GM18498 (cell line): ENCODE measurements around the gene SNX30.
"Not testable (repeated sequence)": the region's sequence is repeated elsewhere in the genome, so short reads cannot be mapped to it uniquely, and the experiment has no call there.

Experiments used
- ATAC-seq: cut with Tn5 transposase; IDR thresholded peaks from one replicate; pipeline ENCODE4 v1.9.1; 2021; ENCODE audit warnings: mild to moderate bottlenecking, moderate library complexity; ENCODE audit not compliant: unreplicated experiment

SNX30 gene, protein sequence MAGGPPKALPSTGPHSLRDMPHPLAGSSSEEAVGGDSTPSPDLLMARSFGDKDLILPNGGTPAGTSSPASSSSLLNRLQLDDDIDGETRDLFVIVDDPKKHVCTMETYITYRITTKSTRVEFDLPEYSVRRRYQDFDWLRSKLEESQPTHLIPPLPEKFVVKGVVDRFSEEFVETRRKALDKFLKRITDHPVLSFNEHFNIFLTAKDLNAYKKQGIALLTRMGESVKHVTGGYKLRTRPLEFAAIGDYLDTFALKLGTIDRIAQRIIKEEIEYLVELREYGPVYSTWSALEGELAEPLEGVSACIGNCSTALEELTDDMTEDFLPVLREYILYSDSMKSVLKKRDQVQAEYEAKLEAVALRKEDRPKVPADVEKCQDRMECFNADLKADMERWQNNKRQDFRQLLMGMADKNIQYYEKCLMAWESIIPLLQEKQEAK

DNA sequence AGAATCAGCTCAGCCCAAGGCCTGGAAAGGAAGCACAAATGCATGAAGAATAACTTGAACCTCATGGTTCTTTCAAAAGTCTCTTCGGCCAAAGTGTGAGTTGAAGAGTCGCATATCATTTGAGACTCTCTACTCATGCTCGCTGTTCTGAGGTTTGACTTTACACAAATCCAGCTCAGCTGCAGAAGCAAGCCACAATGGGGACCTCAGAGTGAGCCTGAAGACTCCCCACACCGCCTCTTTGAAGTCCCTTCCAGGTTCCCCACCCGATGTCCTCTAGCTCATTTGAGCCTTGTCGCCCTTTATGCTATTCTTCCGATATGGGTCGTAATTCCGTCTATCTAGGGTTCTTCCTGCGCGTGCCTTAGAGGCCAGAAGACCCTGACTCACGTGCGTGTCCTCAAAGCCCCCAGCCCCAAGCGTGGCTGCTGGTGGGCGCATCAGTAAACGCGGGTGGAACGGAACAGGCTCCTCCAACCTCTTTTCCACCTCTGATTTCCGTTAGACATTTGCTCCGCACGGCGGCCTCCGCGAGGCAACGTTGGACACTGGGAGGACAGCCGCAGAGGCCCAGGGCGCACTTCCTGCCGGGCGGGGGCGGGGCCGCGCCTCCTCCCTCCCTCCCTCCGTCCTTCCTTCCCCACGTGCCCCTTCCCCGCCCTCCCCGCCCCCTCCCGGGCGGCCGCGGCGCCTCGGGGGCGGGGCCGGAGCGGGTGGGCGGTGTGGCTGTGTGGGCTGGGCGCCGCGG is at the start of gene SNX30:
Gene SNX30, plus strand, starts transcription at position 745 of the 748 bp plus-strand sequence. CDS start 242 bp downstream, outside the sequence.
- peak; percentile 87 for ATAC-seq

DNA sequence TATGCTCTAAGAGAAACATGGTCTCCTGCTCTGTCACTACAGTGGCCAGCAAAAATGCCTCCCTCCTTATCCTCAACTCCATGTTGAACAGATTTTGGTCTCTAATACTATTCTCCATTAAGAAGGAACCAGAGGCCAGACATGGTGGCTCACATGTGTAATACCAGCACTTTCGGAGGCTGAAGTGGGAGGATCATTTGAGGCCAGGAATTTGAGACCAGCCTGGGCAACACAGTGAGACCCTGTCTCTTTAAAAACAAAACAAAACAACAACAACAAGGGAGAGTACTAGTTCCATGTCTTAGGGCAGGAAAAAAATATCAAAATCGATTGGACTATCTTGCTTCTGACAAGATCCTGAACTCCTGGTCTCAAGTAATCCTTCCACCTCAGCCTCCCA is 47.3 kb upstream of the SNX30 start:
- no peak for ATAC-seq

DNA sequence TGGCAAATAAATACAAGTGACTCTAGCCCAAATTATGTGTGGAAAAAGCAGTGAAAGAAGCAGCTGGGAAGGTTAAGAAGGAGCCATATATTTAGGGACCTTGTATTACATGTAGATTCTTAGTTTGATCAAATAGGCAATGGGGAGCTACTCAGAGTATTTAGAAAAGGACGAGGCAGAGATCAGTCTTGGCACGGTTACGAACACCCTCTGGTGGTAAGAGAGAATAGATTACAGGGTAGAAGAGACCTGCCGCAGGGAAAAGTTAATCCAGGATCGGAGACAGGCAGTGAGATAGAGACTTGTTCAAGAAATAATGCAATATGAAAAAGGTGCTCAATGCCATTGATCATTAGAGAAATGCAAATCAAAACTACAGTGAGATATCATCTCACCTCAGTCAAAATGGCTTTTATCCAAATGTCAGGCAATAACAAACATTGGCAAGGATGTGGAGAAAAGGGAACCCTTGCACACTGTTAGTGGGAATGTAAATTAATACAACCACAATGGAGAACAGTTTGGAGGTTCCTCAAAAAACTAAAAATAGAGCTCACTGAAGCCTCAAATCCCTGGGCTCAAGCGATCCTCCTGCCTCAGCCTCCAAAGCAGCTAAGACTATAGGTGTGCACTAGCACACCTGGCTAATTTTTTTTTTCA is 44.7 kb upstream of the SNX30 start:
- ATAC-seq = no peak

DNA sequence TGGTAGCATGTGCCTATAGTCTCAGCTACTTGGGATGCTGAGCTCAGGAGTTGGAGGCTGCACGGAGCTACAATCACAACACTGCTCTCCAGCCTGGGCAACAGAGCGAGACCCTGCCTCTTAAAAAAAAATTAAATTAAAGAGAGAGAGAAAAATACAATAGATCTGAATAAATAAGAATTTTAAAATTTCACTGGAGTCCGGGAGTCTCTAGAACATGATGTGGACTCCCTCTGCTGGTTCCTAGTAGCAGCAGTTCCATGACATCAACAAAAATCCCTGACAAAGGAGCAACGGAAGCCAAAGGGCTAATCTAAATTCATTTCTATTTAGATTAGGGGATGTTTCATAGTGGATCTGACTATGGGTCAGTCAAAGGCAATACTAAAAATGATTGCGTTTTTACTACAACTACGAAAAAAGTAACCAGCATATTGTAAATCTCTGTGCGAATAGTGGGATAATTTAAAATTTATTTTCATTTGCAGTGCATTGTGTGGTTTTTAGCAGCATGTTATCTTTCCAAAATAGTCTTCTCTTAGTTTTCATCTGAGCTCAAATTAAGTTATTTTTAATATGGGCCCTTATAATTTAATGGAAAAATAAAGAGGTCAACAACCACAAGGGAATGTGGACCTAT is 39.4 kb upstream of the SNX30 start:
- ATAC-seq = no peak

DNA sequence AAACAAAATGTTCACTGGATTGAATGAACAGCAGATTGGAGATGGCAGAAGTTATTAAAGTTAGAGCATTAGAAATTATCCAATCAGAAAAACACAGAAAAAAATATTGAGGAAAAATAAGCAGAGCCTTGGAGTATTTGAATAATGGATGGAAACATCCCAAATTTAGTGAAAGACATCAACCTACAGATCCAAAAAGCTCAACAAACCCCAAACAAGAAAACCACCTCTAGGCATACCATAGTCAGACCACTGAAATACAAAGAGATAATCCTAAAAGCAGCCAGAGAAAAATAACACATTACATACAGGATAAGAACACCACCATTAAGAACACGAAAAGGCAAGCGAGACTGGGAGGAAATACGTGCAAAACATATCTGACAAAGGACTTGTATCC is 37.9 kb upstream of the SNX30 start:
- no peak for ATAC-seq

DNA sequence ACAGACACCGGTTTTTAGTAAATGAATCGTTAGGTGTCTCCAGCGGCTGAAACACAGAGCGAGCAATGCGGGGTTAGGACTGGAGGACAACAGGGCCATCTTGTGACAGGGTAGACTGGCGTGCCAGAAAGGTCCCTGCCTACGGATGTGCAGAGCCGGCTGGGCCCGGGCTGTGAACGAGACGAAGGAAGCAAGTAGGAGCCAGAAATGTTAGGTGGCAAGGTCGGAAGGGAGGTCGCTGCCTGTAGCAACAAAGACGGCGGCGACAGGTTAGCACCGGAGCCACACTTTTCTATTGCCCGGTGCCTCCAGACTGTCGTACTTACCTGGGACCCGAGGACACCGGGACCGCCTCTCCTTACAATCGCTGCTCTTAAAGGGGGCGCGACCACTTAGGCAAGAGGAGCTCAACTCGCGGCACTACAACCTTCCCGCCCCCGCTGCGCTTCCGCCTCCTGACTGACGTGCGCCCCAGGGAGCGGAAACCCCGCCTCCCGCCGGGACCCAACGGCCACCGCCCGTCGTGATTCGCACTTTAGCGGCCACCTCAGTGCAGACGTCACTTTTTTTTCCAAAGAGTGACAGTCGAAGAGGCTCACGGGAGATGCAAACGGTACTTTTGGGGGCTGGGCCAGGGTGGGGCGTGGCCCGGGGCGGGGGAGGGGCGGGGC is 32.8 kb upstream of the SNX30 start, which contains the start of gene INIP:
Gene INIP, minus strand, starts transcription at position 457 of the 671 bp plus-strand sequence. CDS start 1,632 bp downstream, outside the sequence.
- peak; percentile 97 for ATAC-seq

DNA sequence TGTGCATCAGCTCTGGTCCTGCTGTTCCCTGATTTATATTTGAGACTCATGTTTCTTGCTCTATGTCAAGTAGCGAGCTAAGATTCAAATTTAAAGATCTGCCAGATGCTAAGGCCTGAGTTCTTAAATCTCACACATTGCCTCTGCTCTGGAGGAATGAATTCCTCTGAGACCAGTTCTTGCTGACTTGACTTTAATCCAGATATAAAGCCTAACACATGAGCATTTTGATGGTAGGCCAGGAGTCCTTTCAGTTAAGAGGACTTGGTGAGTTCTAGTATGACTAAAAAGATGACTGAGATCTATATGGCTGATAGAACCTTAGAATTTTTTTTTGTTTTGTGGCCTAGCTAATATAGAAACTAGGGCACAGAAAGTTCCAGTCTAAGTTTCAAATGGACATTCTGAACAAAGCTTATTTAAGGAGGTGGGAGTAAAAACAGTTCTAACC is 31.3 kb upstream of the SNX30 start:
- ATAC-seq = no peak

DNA sequence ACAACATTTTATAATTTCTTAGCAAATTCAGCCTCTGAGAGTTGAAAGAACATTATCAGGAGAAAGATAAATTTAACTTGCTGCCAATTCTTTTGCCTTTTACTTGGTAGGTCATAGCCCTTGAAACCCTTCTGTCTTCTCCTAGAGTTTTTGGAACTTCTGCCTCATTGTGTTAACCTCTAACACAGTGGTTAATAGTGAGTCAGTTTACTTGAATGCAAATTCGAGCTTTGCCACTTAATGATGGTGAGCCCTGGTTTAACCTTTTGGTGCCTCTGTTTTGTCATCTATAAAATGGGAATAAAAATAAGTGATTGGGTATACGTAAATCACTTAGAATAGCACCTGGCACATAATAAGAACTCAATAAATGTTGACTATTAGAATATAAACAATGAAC is 30.9 kb upstream of the SNX30 start:
- ATAC-seq = no peak

DNA sequence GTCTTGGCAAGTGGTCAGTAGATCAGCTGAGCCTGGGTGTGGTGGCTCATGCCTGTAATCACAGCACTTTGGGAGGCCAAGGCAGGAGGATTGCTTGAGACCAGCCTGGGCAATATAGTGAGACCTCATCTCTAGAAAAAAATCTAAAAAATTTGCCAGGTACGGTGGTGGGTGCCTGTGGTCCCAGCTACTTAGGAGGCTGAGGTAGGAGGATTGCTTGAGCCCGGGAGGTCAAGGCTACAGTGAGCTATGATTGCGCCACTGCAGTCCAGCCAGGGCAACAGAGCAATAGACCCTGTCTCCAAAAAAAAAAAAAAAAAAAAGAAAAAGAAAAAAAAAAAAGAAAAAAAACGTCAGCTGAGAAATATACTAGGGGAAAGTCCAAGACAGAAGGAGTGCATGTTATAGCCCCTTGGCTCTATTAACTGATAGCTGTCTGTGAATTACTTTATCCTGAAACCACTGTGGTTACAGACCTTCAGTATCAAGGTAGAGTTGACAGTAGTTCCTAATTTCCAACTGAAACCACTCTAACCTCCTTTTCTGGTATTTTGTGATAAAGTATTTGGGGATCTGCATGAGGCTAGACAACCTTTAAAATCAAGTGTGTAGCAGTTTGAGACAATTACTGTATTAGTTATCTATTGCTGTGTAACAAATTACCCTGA is 30.3 kb upstream of the SNX30 start:
- ATAC-seq = no peak

DNA sequence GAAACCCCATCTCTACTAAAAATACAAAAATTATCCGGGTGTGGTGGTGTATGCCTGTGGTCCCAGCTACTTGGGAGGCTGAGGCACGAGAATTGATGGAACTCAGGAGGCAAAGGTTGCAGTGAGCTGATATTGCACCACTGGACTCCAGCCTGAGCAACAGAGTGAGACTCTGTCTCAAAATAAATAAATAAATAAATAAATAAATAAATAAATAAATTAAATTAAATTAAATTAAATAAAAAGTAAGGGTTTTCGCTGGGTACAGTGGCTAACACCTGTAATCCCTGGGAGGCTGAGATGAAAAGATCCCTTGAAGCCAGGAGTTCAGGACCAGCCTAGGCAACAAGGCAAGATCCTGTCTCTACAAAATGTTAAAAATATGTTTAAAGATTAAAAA is 27.8 kb upstream of the SNX30 start:
- ATAC-seq = not testable (repeated sequence)

DNA sequence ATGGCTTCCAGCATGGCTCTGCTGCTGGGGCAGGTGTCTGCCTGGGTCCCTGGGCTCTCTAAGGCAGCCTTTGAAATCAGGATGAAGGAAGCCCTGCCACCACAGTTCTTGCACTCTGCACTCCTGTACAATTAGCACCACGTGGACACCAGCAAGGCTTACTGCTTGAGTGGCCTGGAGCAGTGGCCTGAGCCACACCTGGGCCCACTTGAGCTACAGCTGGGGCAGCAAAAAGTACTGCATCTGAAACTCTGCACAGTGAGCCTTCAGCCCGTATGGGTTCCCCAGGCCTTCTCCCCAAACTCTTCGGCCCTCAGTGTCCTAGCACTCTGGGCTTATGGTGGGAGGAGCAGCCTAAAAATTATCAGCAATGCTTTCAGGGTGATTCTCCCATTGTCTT is 24.6 kb upstream of the SNX30 start:
- ATAC-seq = no peak

DNA sequence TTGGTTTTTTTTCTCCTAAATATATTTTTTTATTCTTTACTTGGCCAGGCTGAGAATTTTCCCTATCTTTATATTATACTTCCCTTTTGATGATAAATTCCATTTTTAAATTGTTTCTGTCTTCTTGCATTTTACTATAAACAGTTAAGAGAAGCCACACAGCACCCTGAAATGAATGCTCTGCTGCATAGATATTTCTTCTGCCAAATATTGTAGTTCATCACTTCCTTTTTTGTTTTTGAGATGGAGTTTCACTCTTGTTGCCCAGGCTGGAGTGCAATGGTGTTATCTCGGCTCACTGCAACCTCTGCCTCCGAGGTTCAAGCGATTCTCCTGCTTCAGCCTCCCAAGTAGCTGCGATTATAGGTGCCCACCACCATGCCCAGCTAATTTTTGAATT is 24.1 kb upstream of the SNX30 start:
- ATAC-seq = peak; percentile 62

DNA sequence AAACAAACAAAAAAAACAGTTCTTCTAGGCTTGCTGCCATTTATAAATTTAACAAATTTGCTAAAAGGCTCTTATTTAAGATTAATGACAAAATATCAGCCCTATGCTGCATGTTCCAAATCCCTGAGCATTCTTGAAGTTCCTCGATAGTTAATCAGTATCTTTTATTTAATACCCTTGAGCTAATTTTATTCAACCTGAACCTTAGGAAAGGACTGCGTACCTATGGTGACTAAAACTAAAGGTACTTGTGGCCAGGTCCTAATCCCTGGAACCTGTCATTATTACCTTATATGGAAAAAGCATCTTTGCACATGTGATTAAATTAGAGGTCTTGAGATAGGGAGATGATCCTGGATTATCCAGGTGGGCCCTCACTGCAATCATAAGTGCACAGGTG is 22.2 kb upstream of the SNX30 start:
- ATAC-seq = no peak

DNA sequence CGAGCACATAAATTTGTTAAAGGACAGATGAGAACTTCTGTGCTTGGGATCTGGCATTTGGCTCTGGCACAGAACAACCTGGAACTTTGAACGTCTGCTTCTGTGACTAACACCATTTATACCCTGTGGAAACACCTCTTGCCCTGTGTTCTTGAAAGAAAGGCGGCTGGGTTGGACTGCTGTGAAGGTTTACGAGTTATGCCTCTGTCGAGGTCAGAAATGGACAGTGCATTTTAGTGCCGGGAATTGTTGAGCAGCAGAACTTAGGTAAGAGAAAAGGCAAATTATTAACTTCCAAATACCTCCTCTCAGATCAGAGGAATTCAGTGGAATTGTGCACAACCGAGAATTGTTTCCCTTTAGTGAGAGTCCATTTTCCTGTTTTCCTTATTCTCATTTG is 18.6 kb upstream of the SNX30 start:
- no peak for ATAC-seq

DNA sequence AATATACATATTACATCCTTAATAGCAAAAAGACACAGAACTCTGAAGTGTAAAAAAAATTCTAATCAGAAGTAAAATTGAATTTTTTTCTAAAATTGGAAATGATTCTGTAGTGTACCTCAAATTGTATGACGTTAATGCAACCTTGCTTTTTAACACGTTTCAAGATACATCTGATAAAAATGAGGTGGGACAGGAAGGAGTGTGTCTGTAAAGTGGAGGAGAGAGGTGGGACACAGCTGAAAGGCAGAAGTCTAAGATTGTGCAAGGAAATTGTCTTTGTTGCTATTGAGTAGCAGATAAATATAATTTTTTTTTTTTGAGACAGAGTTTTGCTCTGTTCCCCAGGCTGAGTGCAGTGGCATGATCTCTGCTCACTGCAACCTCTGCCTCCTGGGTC is 15.7 kb upstream of the SNX30 start:
- no peak for ATAC-seq

DNA sequence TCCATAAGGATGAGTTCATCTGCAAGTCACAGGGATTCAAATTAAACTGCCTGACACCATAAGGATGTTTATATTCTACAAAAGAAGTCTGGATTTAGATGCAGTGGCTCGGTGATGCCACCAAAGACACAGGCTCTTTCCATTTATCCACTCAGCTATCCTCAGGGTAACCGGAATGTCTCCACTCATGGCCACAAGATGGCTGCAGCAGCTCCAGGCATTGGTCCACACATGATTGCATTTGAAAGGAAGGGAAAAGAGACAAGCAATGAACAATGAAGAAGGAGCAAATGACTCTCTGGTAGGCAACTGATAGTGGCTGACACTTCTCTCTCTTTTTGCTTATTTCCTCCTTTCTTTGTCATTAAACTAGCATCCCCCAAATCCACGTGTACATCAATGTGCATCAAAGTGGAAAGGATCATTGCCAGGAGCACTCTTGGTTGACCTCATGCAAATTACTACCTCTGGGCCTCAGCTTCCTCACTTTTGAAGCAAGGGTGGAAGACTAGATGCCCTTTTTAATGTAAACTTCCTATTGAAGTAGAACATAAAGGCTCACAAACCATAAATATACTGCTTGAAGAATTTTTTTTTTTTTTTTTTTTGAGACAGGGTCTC is 7.2 kb upstream of the SNX30 start:
- no peak for ATAC-seq

DNA sequence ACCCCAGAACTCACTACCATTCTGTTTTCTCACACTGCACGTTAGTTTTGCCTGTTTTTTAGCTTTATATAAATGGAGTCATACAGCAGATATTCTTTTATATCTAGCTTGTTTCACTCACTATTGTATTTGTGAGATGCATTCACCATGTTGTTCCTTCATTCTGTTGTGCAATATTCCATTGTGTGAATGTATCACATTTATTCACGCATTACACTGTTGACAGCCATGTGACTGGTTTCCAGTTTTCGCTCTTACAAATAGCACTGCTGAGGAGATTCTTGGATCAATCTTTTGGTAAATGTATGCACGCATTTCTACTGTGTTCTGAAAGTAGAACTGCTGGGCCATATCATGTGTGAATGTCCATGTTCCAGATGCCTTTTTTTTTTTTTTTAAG is 6.4 kb upstream of the SNX30 start:
- ATAC-seq = no peak

DNA sequence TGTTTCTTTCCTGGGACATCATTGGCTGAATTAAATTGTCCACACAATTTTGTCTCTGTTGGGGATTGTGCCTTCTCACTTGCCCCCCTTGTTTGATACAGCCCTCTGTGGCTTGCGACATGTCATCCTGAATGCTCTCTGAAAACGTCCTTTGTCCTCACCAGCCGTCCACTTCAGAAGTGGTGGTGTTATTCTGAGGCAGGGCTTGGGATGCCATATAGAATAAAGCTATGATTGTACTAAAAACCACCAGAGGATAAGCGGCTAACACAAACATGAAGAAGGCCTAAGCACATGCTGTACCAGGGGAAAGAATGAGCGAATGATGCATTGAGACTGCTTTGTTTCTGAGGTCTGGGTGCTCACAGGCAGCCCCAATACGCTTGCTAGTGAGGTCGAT is 3.5 kb upstream of the SNX30 start:
- ATAC-seq = no peak

DNA sequence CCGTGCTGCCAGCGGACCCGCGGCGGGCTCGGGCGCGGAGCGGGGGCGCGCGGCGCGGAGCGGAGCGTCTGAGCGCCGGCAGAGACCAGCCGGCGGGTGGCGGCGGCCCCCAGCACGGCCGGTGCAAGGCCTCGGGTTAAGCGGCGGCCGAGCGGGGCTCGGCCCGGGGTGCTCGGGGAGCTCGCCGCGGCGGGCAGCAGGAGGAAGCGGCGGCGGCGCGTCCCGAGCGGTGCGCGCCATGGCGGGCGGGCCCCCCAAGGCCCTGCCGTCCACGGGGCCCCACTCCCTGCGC is 150 bp downstream of the SNX30 start:
- ATAC-seq = no peak
